Urinary bladder (tissue), 4 donors: Measurements from ENCODE around the gene TMEM101. TPM values are rescaled to one million over a fixed set of nuclear protein-coding genes. Genes with fewer than 3 reads are reported as not detected.
"Not testable (repeated sequence)": the region's sequence is repeated elsewhere in the genome, so short reads cannot be mapped to it uniquely, and the experiment has no call there.

Experiments used
- DNase-seq: peaks from one replicate; pipeline ENCODE4 v3.0.0-alpha.2; 2015; ENCODE audit errors: extremely low spot score
- H3K27ac ChIP-seq: one replicate; pipeline ENCODE4 v1.5.1; 2013; ENCODE audit warnings: low read depth, mild to moderate bottlenecking, moderate library complexity
- H3K36me3 ChIP-seq: one replicate; pipeline ENCODE4 v1.6.1; 2013; ENCODE audit warnings: mild to moderate bottlenecking, moderate library complexity; ENCODE audit not compliant: insufficient read depth
- H3K4me1 ChIP-seq: one replicate; pipeline ENCODE4 v1.6.1; 2013; ENCODE audit warnings: mild to moderate bottlenecking, moderate library complexity; ENCODE audit not compliant: insufficient read depth
- H3K4me3 ChIP-seq: one replicate; pipeline ENCODE4 v1.5.1; 2013; ENCODE audit warnings: low read depth, low read length
- WGBS: extraction: QIAGEN DNeasy Blood & Tissue Kit; methylation state at CpG from one replicate; pipeline ENCODE4 v1.1.7; 2013; 5-methylcytosine and 5-hydroxymethylcytosine counted together
- polyA plus RNA-seq: library from polyadenylated mRNA; stranded (reverse); fragments of 200-250 nt; gene quantifications from one replicate; pipeline ENCODE4 v1.2.3, GENCODE V29; 2013
- total RNA-seq: library from RNA; depleted of rRNA; stranded (reverse); fragments of >200 nt; gene quantifications from one replicate; pipeline ENCODE4 v1.2.3, GENCODE V29; 2014
- donor health status: healthy with polysubstance abuse.
- donor health status: healthy.

TMEM101 gene
- total RNA-seq (39.0 TPM), polyA plus RNA-seq (39.7 TPM)

GRCh38 chr17:44014437-44015172, at the start of gene TMEM101:
Gene TMEM101 (minus strand): TSS chr17:44014963. CDS start chr17:44014952, 11 bp downstream.
- under 1% methylated on average over 43 of the region's 43 CpGs for WGBS
- no peaks in the 10 kb centered on the region for H3K4me1 ChIP-seq
- no peak within 1 kb of the TSS for H3K27ac ChIP-seq
- H3K4me3 ChIP-seq: peak within 1 kb of the TSS; percentile 67
- H3K36me3 ChIP-seq: no peaks in the 10 kb centered on the region
- peak; percentile 89 for DNase-seq

GRCh38 chr17:44063704-44064639, 49.2 kb upstream of the TMEM101 start:
- Histone ChIP-seq H3K27ac (no peak overlapping the region), H3K4me3 (no peak overlapping the region), H3K4me1 (no peaks in the 10 kb centered on the region), H3K36me3 (no peaks in the 10 kb centered on the region)
- DNase-seq: no peak
- WGBS: 69% methylated on average over 10 of the region's 10 CpGs

DNA sequence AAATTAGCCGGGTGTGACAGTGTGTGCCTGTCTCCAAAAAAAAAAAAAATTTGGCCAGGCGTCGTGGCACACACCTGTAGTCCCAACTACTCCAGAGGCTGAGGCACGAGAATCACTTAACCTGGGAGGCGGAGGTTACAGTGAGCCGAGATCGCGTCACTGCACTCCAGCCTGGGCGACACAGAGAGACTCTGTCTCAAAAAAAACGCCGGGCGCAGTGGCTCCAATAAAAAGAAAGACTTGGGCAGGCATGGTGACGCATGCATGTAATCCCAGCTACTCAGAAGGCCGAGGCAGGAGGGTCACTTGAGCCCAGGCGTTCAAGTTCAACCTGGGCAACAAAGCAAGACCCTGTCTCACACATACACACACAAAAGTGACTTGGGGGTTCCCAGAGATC, 48.1 kb upstream of the TMEM101 start:
- H3K4me3 ChIP-seq: no peak overlapping the region
- no peak for DNase-seq
- H3K27ac ChIP-seq: no peak overlapping the region
- H3K4me1 ChIP-seq: no peaks in the 10 kb centered on the region
- 94% methylated on average over 15 of the region's 15 CpGs for WGBS
- H3K36me3 ChIP-seq: peaks cover 1% of the 10 kb centered on the region

- H3K4me3 ChIP-seq: no peak overlapping the region
- no peak for DNase-seq
- peaks cover 1% of the 10 kb centered on the region for H3K36me3 ChIP-seq
- no peak overlapping the region for H3K27ac ChIP-seq
- WGBS: 60% methylated on average over 1 of the region's 1 CpG
- H3K4me1 ChIP-seq: no peaks in the 10 kb centered on the region
These were observed 46.7 kb upstream of the TMEM101 start for GRCh38 chr17:44061446-44061845.

DNA sequence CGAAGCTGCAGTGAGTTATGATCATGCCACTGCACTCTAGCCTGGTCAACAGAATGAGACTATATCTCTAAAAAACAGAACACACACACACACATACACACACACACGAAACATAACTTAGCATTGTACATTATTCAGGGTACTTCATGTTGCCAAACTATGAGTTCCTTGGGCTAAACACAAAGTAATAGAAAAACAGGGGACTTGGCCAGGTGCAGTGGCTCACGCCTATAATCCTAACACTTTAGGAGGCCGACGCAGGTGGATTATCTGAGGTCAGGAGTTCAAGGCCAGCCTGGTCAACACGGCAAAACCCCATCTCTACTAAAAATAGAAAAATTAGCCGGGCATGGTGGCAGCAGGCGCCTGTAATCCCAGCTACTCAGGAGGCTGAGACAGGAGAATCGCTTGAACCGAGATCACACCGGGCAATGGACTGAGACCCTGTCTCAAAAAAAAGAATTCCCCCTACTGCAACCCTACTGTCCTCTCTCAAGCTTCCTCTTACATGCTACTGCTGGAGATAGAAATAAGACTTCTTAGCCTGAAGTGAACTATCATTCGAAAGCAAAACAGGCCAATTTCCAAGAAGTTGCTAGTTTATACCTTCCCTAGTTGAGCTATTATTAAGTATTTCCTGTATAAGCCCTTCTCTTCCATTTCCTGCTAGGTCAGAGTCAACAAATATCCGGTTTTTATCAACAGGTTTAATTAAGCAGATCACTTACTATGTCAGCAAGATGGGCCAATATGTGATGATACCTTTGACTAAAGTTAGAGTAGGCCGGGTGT, 44.5 kb upstream of the TMEM101 start:
- WGBS: 84% methylated on average over 14 of the region's 14 CpGs
- no peak for DNase-seq
- peaks cover 3% of the 10 kb centered on the region for H3K36me3 ChIP-seq

DNA sequence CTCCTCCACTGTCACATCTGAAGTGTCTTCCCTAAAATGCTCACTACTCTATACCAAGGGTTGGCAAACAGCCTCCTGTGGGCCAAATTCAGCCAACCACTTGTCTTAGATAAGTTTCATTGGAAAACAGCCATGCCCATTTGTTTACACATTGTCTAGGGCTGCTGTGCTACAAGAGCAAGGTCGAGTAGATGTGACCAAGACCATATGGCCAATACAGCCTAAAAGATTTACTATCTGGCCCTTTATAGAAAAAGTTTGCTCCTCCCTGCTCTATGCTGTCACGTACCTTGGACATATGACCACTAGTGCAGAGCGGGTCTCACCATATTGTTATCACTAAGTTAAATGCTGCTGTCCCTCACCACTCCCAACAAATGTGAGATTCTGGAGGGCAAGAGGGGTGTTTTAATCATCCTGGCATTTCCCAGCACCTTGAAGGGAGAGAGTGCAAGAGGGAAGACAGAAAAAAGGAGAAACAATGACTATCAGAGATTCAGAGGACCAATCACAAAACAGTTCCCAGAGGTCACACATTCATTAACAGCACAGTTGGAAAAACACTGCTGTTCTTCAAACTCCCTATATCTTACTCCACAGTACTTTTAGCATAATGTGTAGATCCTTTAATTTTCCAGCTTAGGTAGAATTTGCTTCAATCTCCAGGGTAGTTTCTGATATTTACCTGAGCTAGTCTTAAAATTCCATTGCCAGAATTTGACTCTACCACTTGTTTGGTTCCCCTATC, 38.5 kb upstream of the TMEM101 start:
- Histone ChIP-seq H3K4me1 (no peaks in the 10 kb centered on the region), H3K36me3 (peaks cover 3% of the 10 kb centered on the region), H3K27ac (no peak overlapping the region), H3K4me3 (no peak overlapping the region)
- no peak for DNase-seq
- WGBS: 34% methylated on average over 3 of the region's 3 CpGs

More for the DNA sequence above, 44.5 kb upstream of the TMEM101 start:
- Histone ChIP-seq H3K4me1 (no peaks in the 10 kb centered on the region), H3K4me3 (no peak overlapping the region), H3K27ac (no peak overlapping the region)

DNA sequence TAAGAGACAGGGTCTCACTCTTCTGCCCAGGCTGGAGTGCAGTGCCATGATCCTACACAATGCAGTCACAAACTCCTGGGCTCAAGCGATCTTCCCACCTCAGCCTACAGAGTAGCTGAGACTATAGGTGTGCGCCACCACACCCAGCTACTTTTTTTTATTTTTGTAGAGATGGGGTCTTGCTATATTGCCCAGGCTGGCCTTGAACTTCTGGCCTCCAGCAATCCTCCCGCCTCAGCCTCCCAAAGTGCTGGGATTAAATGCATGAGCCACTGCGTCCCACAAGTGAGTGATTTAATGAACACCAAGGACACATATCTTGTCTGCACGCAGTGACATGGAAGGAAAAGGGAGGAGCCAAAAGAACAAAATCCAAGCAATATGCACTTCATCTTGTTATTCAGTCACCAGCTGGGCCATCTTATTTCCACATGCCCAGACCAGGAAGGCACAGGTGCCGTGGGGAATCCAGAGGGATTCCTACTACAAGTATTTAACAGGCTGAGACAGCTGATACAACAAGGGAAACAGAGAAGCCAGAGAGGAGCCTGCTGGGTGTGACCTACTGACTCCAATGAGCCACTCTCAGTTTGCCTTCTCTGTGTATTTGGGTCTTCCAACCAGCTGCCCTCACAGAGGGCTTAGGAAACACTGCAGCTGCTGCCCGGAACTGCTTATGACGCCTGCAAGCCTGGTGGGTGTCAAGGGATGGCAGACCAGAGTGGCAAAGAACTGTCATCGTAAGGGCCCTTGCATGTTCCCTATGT, 34.7 kb upstream of the TMEM101 start:
- DNase-seq: no peak

DNA sequence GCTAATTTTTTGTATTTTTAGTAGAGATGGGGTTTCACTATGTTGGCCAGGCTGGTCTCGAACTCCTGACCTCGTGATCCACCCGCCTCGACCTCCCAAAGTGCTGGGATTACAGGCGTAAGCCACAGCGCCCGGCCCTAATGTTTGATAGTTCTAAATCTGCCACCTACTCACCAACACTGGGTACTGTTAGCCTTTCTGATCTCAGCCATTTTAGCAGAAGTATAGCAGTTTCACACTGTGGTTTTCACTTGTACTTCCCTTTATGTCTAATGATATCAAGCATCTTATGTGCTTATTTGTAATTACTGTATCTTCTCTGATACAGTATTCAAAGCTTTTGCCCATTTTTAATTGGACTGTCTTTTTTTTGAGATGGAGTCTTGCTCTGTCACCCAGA, 32.1 kb upstream of the TMEM101 start:
- not testable (repeated sequence) for H3K36me3 ChIP-seq, DNase-seq, H3K27ac ChIP-seq, H3K4me1 ChIP-seq, H3K4me3 ChIP-seq
- 99% methylated on average over 7 of the region's 7 CpGs for WGBS

More for the DNA sequence above, 34.7 kb upstream of the TMEM101 start:
- 93% methylated on average over 9 of the region's 9 CpGs for WGBS
- Histone ChIP-seq H3K4me1 (no peaks in the 10 kb centered on the region), H3K27ac (no peak overlapping the region), H3K36me3 (peaks cover 2% of the 10 kb centered on the region), H3K4me3 (no peak overlapping the region)

GRCh38 chr17:44045486-44045885, 30.7 kb upstream of the TMEM101 start:
- Histone ChIP-seq H3K27ac (no peak overlapping the region), H3K36me3 (no peaks in the 10 kb centered on the region), H3K4me1 (no peaks in the 10 kb centered on the region), H3K4me3 (no peak overlapping the region)
- DNase-seq: no peak
- WGBS: 91% methylated on average over 4 of the region's 4 CpGs

DNA sequence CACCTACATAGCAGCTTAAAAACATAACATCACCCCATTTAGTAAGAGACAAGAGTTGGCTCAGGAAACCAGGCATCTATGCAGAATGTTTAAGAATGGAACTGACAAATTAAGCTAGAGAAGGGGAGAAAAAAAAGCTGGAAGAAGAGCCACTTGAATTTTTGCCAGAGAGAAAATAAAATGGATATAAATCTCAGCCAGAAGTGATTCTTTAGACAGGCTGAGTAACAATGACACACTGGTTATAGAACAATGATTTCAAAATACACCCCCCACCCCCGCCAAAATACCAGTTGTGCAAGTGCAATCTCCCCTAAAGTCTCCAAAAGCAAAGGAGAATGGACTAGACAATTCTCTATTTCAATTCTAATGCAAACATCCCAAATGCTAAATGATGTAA, 29.3 kb upstream of the TMEM101 start:
- no peaks in the 10 kb centered on the region for H3K36me3 ChIP-seq

GRCh38 chr17:44043272-44043696, 28.5 kb upstream of the TMEM101 start:
- no peaks in the 10 kb centered on the region for H3K4me1 ChIP-seq
- no peak for DNase-seq
- H3K27ac ChIP-seq: no peak overlapping the region
- peaks cover 2% of the 10 kb centered on the region for H3K36me3 ChIP-seq
- 33% methylated on average over 4 of the region's 4 CpGs for WGBS
- H3K4me3 ChIP-seq: no peak overlapping the region

More for the DNA sequence above, 29.3 kb upstream of the TMEM101 start:
- WGBS: 38% methylated on average over 1 of the region's 1 CpG
- no peak overlapping the region for H3K4me3 ChIP-seq
- no peak overlapping the region for H3K27ac ChIP-seq
- H3K4me1 ChIP-seq: no peaks in the 10 kb centered on the region
- no peak for DNase-seq
